Left ventricle myocardium inferior (tissue), 1 donor: Measurements from ENCODE around the gene TNRC6C. TPM values are rescaled to one million over a fixed set of nuclear protein-coding genes. Genes with fewer than 3 reads are reported as not detected.
A peak's percentile ranks its signal among the peaks of the same experiment; 100 is the strongest.

Source experiments
- DNase-seq: peaks from one replicate; pipeline ENCODE4 v3.0.0-alpha.2; 2020
- H3K27ac ChIP-seq: fragments of 200-600 bp; replicated peaks from 2 replicates; pipeline ENCODE4 v1.8.0; 2021
- H3K27me3 ChIP-seq: fragments of 200-600 bp; 2 replicates; pipeline ENCODE4 v1.8.0; 2021; ENCODE audit warnings: low read depth
- H3K36me3 ChIP-seq: fragments of 200-600 bp; 2 replicates; pipeline ENCODE4 v1.8.0; 2021
- H3K4me1 ChIP-seq: fragments of 200-600 bp; 2 replicates; pipeline ENCODE4 v1.8.0; 2021
- H3K4me3 ChIP-seq: fragments of 200-600 bp; 2 replicates; pipeline ENCODE4 v1.8.0; 2021; ENCODE audit warnings: mild to moderate bottlenecking, moderate library complexity
- H3K9me3 ChIP-seq: fragments of 200-600 bp; replicated peaks from 2 replicates; pipeline ENCODE4 v1.8.0; 2021
- CTCF ChIP-seq: fragments of 200-600 bp; IDR thresholded peaks from 2 replicates; pipeline ENCODE4 v1.8.0; 2021; ENCODE audit warnings: antibody characterized with exemption, mild to moderate bottlenecking, borderline replicate concordance
- intact Hi-C: fragments of 100-400 bp; cut with micrococcal nuclease; formaldehyde crosslinking; loops from one replicate; pipeline ENCODE4 v1.11.0; 2022
- total RNA-seq: library from RNA; stranded (reverse); fragmentation: NEBNext Ultra II Directional; extraction: Animal tissue kit (Norgen Biotek cat#: 25700); gene quantifications from one replicate; pipeline ENCODE4 v1.2.1, GENCODE V29; 2021
- donor health status: DM: no; HTN: yes; CAD: no; lungs with severe emphysema.

The TNRC6C gene
- total RNA-seq, 1 donor from 2014 or later: 19.7 TPM

DNA sequence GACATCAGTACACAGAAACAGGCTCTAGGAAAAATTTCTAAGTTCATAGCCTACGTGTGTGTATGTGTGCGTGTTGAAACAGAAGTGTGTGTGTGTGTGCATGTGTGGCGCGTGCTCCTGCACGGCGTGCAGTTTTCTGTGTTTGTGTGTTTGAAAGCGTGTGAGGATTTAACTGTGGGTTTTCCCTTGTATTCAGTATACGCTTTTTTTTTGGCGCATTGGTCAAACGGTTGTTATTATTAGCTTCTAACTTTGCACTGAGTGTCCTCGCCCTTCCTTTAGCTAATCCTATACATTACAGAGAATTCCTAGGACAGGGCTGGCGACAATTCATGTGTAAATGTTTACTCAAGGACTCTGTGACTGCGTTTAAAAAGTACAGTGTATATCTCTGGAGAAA lies 147.0 kb downstream of the TNRC6C start:
- TF ChIP-seq CTCF: no peak
- DNase-seq: no peak
- H3K36me3 ChIP-seq: peaks cover 67% of the 10 kb centered on the region
- no peak overlapping the region for H3K4me3 ChIP-seq
- peak overlapping the region; percentile 11 for H3K27ac ChIP-seq
- intact Hi-C loops: no loop called here
- H3K4me1 ChIP-seq: peaks cover 22% of the 10 kb centered on the region
- H3K9me3 ChIP-seq: no peaks in the 10 kb centered on the region
- no peaks in the 10 kb centered on the region for H3K27me3 ChIP-seq

- Histone ChIP-seq H3K36me3 (peaks cover 63% of the 10 kb centered on the region), H3K27me3 (no peaks in the 10 kb centered on the region), H3K4me1 (peaks cover 27% of the 10 kb centered on the region), H3K9me3 (no peaks in the 10 kb centered on the region), H3K4me3 (no peak overlapping the region), H3K27ac (no peak overlapping the region)
- no peak for DNase-seq
- no peak for TF ChIP-seq CTCF
- intact Hi-C loops: no loop called here
Measured at GRCh38 chr17:78106211-78106610, 147.7 kb downstream of the TNRC6C start.

DNA sequence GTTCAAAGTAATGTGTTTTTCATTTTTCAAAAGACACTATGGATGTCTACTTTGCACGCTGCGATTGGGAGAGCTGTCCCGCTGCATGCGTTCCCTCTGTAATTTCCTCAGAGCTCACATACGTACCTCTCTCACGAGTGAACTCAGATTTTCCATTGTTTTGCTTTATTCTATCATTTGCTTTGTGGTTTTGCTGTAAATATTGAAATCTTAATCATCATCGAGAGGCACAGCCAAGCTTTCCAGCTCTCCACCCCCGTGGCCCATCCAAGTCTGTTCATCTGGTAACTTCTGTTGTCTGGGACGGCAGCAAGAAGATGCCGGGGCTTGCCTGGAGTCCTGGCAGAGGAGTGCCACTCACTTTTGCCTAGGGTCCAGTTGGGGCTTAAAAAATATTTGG lies 149.0 kb downstream of the TNRC6C start:
- DNase-seq: peak; percentile 3
- intact Hi-C loops: no loop called here
- H3K4me1 ChIP-seq: peaks cover 38% of the 10 kb centered on the region
- no peak for TF ChIP-seq CTCF
- no peak overlapping the region for H3K4me3 ChIP-seq
- H3K27ac ChIP-seq: no peak overlapping the region
- H3K9me3 ChIP-seq: no peaks in the 10 kb centered on the region
- no peaks in the 10 kb centered on the region for H3K27me3 ChIP-seq
- peaks cover 51% of the 10 kb centered on the region for H3K36me3 ChIP-seq

DNA sequence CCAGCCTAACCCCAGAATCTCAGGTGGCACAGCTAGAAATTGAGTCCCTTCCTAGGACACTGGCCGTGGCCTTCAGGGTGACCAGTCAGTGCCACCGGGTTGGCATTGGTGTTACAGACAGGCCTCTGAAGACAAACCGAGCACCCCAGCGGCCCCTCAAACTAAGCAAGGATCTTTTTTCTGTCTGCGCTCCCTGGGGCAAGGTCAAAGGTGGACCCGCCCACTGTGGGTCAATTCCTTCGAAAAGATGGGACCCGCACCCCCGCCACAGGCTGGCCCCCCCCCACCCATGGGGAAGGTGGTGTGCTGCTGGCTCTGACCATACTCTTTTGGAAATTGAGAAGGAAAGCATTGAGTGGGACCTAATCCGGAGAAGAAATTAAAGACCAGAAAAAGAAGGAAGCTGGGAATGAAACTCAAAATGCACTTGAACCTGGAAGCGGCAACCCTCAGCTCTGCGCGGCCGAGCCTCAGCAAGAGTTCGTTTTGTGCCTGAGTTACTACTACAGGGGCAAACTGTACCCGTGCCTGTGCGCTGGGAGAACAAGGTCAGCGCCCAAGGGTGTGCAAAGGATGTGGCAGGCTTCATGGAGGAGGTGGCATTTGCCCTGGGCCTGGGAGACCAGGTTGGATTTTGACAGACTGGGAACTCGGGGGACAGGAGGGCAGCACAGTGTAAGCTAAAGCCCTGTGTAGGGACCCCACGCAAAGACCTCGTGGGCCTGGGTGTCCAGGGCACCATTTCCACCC lies 149.6 kb downstream of the TNRC6C start:
- Histone ChIP-seq H3K36me3 (peaks cover 44% of the 10 kb centered on the region), H3K27me3 (no peaks in the 10 kb centered on the region), H3K4me3 (no peak overlapping the region), H3K4me1 (peaks cover 45% of the 10 kb centered on the region), H3K27ac (peak overlapping the region; percentile 21), H3K9me3 (no peaks in the 10 kb centered on the region)
- peak; percentile 12 for DNase-seq
- intact Hi-C loops: no loop called here
- TF ChIP-seq CTCF: no peak

DNA sequence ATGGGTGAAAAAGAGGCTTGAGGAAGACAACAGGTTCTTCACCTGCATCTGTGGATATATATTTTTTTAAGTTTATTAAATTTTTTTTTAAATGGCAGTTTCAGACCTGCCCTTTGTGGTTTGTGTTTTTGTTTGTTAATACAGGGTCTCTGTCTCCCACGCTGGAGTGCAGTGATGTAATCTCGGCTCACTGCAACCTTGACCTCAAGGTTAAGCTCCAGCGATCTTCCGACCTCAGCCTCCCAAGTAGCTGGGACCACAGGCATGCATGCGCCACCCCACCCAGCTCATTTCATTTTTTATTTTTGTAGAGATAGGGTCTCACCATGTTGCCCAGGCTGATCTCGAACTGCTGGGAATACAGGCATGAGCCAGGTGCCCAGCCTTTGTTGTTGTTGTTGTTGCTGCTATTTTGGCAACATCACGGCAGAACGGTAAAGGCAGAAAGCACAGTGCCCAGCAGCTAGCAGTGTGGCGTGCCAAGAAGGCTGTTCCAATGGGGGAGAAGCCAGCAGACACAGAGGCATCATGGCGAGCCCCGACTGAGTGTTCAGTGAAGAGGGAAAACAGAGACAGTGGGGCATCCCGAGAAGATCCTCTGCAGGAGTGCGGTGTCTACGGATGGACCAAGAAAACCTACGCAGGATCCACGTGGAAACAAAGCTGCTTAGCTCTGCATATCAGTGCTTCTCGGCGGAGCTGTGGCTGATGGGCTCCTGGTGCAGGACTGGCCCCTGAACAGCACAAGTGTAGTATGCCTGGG lies 150.4 kb downstream of the TNRC6C start:
- H3K27me3 ChIP-seq: no peaks in the 10 kb centered on the region
- no peak for TF ChIP-seq CTCF
- peak; percentile 23 for DNase-seq
- intact Hi-C loops: no loop called here
- peaks cover 36% of the 10 kb centered on the region for H3K36me3 ChIP-seq
- peak overlapping the region; percentile 21 for H3K27ac ChIP-seq
- H3K9me3 ChIP-seq: no peaks in the 10 kb centered on the region
- no peak overlapping the region for H3K4me3 ChIP-seq
- peaks cover 51% of the 10 kb centered on the region for H3K4me1 ChIP-seq
